ENCODE results near the gene PI4KA.
"Not testable (repeated sequence)": the region's sequence is repeated elsewhere in the genome, so short reads cannot be mapped to it uniquely, and the experiment has no call there.

Gene PI4KA

GRCh38 chr22:20664594-20664959 lies 194.0 kb downstream of the PI4KA start:
- TF ChIP-seq, protein P1, sequence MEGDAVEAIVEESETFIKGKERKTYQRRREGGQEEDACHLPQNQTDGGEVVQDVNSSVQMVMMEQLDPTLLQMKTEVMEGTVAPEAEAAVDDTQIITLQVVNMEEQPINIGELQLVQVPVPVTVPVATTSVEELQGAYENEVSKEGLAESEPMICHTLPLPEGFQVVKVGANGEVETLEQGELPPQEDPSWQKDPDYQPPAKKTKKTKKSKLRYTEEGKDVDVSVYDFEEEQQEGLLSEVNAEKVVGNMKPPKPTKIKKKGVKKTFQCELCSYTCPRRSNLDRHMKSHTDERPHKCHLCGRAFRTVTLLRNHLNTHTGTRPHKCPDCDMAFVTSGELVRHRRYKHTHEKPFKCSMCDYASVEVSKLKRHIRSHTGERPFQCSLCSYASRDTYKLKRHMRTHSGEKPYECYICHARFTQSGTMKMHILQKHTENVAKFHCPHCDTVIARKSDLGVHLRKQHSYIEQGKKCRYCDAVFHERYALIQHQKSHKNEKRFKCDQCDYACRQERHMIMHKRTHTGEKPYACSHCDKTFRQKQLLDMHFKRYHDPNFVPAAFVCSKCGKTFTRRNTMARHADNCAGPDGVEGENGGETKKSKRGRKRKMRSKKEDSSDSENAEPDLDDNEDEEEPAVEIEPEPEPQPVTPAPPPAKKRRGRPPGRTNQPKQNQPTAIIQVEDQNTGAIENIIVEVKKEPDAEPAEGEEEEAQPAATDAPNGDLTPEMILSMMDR (IDR thresholded peaks at IDR 0.05; ENCODE audit: low read depth, low read length), result no peak
- in situ Hi-C loops (cut with HindIII; ENCODE audit: low sequenced_read_pairs), result no loop called here
- DNase-seq (ENCODE audit: low read depth, low spot score), result no peak
- no peak overlapping the region for H3K4me3 ChIP-seq (ENCODE audit: low read depth, low read length)

- in situ Hi-C loops (cut with HindIII; ENCODE audit: low sequenced_read_pairs), result no loop called here
- DNase-seq (ENCODE audit: low read depth, low spot score), result no peak
- TF ChIP-seq, protein P1 (IDR thresholded peaks at IDR 0.05; ENCODE audit: low read depth, low read length), result no peak
- H3K4me3 ChIP-seq (ENCODE audit: low read depth, low read length), result no peak overlapping the region
Observed at GRCh38 chr22:20663941-20664593, 194.5 kb downstream of the PI4KA start.

DNA sequence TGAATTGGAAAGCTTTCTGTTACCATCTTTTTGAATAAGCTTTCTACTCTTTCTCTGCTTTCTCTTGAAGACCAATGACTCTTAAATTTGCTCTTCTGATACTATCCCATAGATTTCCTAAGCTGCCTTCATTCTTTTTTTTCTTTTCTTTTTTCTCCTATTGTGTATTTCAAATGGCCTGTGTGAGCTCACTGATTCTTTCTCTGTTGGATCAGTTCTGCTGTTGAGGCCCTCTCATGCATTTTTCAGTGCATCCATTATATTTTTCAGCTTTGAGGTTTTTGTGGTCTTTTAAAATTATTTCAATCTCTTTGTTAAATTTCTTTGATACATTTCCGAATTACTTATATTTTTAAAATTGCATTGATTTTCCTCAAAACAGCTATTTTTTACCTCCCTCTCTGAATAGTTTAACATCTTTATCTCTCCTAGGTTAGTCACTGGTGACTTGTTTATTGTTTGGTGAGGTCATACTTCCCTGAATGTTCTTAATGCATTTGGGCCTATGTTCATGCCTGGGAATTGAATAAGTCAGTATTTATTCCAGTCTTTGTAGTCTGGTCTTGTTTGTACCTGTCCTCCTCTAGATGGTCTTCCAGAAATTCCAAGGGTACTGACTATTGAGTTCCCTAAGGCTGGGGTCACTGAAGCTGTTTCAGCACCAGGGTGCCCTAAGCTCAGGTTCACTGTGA lies 195.3 kb downstream of the PI4KA start:
- DNase-seq (ENCODE audit: low read depth, low spot score), result no peak
- in situ Hi-C loops (cut with HindIII; ENCODE audit: low sequenced_read_pairs), result no loop called here
- TF ChIP-seq, protein P1 (IDR thresholded peaks at IDR 0.05; ENCODE audit: low read depth, low read length), result no peak
- no peak overlapping the region for H3K4me3 ChIP-seq (ENCODE audit: low read depth, low read length)

- H3K4me3 ChIP-seq (ENCODE audit: low read depth, low read length); DNase-seq (ENCODE audit: low read depth, low spot score); in situ Hi-C loops (cut with HindIII; ENCODE audit: low sequenced_read_pairs): not testable (repeated sequence)
Observed at GRCh38 chr22:20662524-20663036, 196.0 kb downstream of the PI4KA start.

GRCh38 chr22:20661473-20661872 lies 197.1 kb downstream of the PI4KA start:
- TF ChIP-seq, protein P1 (IDR thresholded peaks at IDR 0.05; ENCODE audit: low read depth, low read length), result no peak
- no peak for DNase-seq (ENCODE audit: low read depth, low spot score)
- in situ Hi-C loops (cut with HindIII; ENCODE audit: low sequenced_read_pairs), result no loop called here
- H3K4me3 ChIP-seq (ENCODE audit: low read depth, low read length), result no peak overlapping the region

DNA sequence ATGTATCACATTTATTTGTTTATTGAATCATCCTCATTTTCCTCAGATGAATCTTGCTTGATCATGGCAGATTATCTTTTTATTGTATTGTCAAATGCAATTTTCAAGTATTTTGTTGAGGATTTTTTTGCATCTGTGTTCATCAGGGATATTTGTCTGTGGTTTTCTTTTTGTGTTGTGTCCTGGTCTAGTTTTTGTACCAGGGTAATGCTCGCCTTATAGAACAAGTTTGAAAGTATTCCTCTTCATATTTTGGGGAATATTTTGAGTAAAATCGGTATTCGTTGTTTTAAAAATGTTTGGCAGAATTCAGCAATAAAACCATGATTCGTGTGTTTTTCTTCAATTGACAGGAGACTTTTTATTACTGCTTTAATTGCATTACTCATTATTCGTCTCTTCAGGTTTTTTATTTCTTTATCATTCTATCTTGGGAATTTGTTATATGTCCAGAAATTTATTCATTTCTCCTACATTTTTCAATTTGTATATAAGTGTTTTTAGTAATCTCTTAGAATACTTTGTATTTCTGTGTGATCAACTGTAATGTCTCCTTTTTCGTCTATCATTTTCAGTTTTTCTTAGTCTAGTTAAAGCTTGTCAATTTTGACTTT lies 198.1 kb downstream of the PI4KA start:
- H3K4me3 ChIP-seq (ENCODE audit: low read depth, low read length), result no peak overlapping the region
- TF ChIP-seq, protein P1 (IDR thresholded peaks at IDR 0.05; ENCODE audit: low read depth, low read length), result no peak
- DNase-seq (ENCODE audit: low read depth, low spot score), result no peak
- in situ Hi-C loops (cut with HindIII; ENCODE audit: low sequenced_read_pairs), result no loop called here

- TF ChIP-seq, protein P1 (IDR thresholded peaks at IDR 0.05; ENCODE audit: low read depth, low read length), result no peak
- in situ Hi-C loops (cut with HindIII; ENCODE audit: low sequenced_read_pairs), result no loop called here
- H3K4me3 ChIP-seq (ENCODE audit: low read depth, low read length), result no peak overlapping the region
- DNase-seq (ENCODE audit: low read depth, low spot score), result no peak
Observed at GRCh38 chr22:20659920-20660319, 198.7 kb downstream of the PI4KA start.
